ENCODE measurements around the gene SHC4.

SHC4 gene

DNA sequence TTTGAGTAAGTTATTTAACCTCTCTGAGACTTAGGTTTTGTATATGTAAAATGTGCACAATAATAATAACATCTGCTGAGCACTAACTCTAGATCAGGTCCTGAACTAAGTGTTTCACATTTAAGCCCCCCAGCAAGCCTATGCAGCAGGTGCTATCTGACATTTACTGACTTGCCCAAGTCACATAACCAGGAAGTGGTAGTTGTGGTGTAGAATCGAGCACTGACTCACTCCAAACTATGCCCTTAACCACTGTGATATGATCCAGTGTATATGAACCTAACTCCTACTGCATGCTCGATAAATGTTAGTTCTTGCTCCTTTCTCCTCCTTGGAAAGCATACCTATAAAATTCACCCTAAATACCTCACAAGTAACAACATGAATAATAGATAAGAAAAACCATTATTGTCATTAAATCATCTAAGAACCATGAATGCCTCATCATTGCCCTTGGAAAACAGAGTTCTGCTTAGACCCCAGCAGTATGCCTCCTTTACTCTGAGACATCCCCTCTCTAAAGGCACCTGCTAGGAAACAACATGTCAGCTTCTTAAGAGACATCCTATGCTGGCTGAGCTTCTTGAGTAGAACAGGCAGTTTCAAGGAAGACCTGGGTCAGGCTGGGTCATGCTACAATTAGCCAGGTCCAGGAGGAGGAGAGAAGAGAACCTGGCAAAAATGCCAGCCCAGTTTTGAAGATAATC lies 3.0 kb upstream of the SHC4 start:
- peak; percentile 82 for DNase-seq

DNA sequence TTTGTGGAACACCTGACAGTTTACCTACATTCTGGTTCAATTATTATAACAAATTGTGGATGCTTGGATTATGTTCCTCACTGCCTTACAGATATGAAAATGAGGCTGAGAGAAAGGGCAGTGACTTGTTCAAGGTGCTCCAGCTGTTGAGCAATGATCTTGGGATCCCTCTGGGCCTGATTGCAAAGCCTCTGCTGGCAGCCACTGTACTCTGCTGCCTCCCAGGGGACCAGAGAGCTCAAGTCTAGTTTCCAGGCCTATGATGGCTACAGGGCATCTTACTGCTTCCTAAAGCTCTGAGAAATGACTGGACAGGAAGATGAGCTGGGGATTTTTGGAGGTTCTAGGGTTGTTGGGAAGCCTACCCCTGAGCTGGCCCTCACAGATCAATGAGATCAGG lies 2.3 kb upstream of the SHC4 start:
- peak; percentile 68 for DNase-seq

DNA sequence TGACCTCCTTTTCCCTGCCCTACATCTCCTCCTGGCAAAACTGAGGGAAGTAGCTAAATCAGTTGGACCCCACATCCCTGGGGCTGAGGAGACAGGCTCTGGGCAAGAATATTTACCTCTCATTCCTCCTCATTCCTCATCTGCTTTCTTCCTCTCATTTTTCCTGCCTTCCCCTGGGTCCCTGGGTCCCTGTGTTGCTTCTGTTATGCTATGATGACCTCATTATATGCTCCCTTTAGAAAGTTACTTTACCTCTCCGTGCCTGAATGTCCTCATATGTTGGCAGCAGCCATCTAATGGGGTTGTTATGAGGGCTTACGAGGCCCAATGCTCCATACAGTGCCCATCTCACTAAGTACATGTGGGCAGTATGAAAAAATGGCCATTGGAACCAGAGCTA lies 1.2 kb upstream of the SHC4 start:
- DNase-seq, result no peak

DNA sequence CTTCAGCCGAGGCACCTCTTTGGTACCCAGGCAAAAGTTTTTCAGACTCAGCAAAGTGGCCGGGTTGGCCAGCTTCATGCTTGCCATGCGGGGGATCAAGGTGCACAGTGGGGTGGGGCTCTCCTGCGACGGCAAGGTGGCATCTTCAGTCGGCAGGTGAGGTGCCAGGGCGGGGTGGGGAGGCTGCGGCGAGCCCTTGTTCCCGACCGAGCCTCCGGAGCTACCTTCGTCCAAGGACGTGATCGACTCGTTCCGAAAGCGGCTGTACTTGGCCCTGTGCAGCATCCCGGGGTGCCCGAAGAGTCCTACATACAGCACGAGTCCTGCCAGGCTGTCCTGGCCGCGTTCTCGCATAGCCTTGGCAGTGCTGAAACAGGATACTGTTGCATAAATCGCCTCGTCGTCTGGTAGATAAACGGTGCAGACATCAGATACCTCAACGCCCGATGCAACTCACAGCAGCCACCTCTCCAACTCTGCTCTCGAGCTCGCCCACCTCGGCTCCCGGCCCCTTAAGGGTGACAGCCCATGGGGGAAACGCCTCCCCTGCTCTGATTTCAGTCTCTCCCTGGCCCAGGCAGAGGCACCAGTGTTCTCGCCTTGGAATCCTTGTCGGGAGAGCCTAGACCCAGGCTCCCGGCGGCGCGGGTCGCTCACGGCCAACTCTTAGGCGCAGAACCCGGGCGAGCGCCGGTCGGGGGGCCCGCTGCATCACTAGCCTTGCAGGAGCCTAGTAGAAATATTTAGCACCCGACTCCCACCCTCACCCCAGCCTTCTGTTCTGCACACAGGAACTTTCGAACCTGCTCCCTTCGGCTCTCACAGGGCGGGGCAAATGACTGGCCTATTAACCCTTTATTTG lies 826 bp downstream of the SHC4 start:
- DNase-seq, result peak; percentile 57

DNA sequence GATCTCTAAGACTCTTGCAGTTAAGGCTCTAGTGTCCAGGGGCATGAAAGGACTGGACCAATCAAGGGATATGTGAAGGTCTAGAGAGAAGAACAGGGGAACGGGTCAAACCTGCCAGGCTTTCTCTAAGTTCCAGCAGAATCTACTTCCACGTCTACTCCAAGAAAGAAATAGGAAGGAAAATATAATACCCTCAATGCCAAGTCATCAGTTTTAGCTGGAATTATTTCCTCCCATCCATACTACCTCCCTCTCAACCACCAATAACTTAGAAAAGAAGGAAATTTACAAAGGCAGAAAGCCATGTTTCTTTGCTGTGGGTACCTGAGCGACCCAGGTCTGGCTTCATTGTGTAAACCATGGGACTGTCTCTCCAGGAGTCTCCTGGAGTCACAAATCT lies 7.8 kb downstream of the SHC4 start:
- DNase-seq, result no peak

DNA sequence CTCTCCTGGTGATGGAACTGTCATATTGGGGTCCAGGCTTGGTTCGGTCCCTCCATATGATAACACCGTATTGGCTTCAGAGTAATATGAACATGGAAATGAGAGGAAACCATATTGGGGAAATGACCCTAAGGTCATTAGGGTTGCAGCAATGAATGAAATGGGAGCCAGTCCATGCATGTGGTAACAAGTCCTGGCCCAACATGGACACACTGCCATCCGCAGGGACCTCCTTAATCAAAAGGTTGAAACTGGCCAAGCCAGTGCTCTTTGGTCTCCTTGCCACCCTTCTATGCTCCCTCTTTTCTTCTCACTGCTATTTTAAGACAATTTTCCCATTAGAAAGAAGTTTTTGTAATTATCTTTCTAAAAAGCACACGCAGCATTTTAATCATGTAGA lies 8.3 kb downstream of the SHC4 start:
- no peak for DNase-seq

DNA sequence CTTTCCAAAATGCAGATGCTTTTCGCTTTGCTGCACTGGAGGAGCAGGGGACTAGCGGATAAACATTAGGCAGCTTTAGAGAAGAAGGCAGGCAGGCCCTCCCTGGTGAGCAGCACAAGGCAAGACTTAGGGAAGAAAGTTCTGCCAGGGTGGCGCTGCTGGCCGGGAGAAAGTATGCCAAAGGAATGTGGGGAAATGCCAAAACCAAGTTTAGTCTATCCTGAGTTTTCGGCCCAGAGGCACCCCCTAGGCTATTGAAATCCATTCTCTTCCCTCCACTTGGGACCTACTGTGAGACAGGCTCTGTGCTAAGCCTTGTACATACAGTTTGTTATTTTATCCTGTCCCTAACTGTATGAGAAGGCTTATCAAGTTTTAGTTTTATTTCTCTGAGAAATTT lies 9.2 kb downstream of the SHC4 start:
- DNase-seq, result peak; percentile 77

DNA sequence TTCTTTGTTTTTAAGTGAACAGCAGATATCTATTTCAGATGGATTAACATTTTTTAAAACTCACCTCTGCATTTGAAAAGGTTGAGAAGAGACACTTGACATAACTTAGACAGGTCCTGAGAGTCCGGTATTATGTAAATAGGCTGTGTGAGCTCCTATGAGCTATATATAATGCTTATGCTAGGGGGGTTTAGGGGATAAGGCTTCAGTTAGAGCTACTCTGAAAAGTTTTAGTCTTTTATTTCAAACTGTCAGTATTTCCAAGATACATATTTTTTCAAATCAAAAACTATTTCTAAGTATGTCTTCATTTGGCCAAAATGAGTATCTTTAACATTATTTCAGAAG lies 16.9 kb downstream of the SHC4 start:
- DNase-seq, result no peak

DNA sequence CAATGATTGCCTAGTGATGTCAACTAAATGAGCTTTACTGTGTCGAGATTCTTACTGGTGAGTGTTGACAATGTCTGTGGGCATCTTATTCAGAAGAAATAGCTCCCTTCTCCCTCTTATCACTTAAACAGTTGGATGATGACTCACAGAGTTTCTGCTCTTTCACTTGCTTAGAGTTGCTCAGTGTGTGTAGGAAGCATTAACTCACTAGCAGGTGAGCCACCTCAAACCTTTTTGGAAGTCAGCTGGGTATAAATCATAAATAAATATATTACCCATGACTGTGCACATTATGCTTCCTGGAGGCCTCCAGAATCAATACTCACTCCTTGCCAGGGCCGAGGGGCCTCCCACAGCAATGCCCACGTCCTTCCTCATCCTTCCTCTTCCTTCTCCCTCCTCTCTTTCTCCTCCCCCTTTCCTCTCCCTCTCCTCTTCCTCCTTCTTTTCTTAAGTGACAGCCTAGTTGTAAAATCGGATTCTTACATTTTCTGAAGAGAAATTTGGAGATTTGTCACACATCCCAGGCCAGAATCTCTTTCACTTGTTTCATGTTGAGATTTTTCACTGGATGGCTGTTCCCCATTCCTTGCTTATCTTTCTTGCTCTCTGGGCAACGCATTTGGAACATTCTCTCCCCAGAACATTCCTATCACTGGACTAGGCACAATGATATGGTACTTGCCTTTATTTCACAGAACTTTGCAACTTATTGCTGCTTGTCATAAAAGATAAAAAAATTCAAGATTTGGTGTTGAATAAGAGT lies 17.5 kb downstream of the SHC4 start:
- peak; percentile 76 for DNase-seq

DNA sequence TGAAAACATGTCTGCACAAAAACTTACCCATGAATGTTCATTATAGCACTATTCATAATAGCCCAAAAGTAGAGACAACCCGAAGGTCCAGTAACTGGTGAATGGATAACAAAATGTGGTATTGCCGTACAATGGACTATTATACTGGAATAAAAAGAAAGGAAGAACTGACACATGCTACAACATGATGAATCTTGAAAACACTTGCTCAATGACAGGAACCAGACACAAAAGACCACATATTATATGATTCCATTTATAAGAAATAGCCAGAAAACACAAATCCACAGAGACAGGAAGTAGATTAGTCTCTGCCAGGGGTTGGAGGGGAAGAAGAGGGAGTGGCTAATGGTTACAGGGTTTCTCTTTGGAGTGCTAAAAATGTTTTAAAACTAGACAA lies 18.3 kb downstream of the SHC4 start:
- DNase-seq, result no peak

DNA sequence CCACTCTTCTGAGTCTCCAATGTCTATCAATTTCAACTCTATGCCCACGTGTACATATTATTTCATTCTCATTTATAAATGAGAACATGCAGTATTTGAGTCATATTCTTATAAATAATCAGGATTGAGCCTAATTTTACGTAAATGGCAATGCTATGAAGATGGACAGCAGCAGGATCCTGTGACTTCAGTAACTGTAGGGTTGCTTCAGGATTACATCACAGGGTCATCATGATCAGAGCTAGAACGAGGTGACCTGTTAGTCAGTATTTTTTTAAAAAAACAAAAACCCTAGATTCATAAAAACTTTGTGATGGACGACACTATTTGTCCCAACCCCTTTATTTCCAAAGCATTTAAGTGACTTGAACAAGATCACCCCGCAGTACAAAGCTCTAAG lies 21.8 kb downstream of the SHC4 start:
- no peak for DNase-seq

DNA sequence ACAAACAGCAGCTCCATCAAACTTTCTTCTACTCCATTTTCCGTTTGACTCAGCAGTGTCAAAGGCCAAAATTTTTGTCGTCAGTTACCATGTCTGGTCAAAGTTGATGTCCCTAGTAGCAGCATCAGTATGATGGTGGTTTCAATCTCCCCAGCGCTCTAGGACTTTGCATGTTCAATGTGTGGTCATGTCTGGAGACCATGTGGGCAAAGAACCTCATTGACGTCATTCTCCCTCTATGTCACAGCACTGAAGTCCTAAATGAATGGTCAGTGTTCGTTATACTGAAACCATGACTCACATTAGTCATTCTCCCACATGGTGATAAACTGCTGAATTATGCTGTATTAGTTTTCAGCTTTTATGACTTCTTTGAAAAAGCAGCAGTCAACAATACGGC lies 23.2 kb downstream of the SHC4 start:
- DNase-seq, result peak; percentile 94

DNA sequence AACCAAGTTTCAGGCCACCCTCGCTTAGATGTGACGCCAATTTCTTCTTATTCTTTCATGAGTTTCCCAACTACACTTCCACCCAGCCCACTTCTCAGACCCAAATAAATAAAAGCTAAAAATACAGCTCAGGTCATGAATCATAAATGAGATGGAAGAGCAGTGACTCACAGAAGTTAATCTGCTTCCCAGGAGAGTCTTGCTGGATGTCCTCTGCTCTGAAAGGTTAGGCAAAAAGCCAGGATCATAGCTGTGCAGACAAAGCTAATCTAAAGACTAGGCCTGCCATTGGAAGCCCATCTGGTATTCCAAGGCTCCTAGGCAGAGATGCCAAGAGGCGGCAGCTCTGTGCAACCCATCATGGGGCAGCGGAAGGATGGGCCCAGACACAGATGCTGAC lies 24.1 kb downstream of the SHC4 start:
- peak; percentile 99 for DNase-seq

DNA sequence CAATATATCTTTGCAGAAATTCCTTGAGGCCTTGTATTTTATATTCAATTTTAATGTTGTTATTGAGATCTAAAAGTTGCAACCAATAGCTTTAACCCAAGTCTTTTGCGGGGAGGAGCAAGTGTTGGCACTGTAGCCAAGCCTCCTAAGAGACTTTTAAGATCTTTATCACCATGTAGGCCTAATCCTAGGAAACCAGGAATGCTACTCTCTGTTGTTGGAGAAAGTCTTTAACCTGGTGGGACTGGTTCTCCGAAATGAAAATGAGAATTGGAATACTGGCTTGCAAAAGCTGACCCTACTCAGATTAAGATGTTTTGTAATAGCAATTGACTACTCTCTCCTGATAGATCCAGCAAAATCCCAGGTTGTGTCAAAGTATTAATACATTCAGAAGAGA lies 25.8 kb downstream of the SHC4 start:
- DNase-seq, result no peak

DNA sequence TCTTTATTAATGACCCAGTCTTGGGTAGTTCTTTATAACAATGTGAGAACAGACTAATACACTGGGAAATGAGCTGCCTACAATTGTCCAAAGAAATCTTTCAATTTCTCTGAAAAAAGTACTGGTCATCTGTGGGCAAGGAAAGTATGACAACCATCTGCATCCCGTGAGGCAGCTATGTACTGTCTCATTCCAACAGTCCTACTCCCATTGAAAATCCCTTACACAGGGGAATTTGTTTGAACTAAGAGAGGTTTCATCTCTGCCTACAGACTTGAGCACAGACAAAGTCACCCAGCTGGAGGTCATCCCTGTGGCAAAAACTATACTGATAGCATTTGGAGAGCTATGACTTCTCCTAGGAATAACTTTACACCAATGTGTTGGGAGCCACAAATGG lies 27.1 kb downstream of the SHC4 start:
- peak; percentile 97 for DNase-seq

DNA sequence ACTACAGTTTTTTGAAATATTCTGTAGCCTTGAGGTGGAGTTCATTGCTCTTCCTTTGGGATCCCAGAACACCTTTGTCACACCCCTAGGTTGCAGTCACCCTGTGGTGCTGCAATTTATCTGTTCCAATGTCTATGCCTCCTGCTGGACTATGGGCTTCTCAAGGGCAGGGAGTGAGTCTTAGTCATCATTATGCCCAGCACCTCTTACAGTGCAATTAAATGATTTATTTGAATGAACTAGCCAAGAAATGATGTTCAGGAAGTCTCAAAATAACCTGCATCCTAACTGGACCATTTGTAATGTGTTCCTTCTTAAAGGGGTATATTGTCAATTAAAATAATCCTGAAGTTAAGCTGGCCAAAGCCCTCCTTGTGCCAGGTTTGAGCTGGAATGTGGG lies 28.5 kb downstream of the SHC4 start:
- no peak for DNase-seq

DNA sequence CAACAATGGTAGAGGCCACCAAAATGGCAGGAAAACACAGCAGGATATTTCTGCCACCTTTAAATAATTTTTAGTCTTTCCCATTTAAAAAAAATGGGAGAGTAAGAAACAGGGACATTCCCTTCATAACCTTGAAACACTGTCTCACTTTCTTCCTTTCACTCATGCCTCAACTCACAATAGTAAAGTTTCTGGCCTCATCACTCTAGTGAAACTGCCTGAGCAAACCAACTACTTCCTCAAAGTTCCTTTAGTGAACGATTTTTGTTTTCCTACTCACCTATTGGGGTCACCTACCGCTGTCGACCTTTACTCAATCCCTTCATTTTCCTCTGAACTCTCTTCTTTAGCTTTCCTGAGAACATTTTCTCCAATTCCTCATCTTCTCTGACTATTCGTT lies 33.0 kb downstream of the SHC4 start:
- DNase-seq, result no peak

DNA sequence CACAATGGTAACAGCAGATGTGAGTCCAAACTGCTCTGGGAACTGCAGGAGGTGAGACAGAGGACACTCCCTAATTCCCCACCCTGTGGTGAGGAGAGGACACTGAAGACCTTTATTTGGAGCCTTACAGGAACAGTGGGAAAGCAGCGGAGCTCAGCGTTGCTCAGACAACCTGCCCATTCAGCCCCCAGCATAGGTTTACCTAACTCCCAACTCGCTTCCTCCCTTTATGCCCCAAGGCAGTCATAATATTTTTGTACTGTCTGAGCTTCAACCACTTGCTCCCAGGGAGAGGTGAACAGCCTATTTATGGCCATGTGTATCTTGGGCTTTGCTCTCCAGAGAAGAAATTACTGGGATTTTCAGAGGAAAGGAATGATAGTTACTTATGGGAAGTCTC lies 34.1 kb downstream of the SHC4 start:
- peak; percentile 97 for DNase-seq

DNA sequence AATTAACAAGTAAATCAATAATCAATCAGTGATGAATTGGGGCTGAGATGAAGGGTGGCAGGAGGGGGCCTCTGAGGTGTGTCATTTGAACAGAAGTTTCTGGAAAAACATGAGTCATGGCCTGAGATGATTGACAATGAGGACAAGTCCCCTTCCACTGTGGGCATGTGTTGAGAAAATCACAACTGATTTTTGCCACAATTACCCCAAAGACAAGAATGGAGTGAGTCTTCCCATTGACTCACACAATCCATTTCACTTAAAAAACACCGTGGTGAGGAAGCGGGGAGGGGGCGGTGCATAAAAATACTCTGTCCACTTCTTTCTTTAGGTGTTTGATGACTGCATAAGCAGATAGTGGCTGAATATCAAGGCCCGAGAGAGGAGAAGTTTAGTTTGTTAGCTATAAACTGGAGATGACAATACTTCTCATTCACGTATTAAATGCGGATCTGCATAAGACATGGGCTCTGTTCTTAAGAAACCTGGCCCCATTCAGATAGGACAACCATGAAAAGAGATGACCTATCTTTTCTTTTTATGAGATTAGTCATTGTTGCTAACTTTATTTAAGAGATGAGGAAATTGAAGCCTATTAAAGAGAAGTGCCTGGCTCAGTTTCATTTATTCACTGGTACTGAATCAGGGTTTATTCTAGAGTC lies 34.7 kb downstream of the SHC4 start:
- peak; percentile 85 for DNase-seq

DNA sequence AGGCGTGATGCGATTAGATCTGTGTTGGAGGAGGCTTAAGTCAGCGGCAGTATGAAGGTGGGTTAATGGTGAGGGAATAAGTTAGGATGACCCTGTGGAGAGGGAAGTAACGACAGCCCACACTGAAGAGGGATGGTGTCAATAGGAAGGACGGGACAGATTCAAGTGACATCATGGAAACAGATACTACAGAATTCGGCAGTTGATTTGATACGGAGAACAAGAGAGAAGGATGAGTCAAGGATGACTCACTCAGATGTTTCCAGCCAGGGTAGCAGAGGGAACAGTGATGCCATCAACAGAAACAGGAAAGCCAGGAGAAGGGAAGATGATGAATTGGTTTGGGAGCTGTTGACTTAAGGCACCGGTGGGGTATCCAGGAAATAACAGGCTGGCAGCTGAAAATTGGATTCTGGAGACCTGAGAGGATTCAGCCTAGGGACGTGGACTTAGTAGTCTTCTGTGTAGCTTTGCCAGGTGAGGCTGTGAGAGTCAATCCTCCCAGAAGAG lies 38.0 kb downstream of the SHC4 start:
- DNase-seq, result peak; percentile 98

DNA sequence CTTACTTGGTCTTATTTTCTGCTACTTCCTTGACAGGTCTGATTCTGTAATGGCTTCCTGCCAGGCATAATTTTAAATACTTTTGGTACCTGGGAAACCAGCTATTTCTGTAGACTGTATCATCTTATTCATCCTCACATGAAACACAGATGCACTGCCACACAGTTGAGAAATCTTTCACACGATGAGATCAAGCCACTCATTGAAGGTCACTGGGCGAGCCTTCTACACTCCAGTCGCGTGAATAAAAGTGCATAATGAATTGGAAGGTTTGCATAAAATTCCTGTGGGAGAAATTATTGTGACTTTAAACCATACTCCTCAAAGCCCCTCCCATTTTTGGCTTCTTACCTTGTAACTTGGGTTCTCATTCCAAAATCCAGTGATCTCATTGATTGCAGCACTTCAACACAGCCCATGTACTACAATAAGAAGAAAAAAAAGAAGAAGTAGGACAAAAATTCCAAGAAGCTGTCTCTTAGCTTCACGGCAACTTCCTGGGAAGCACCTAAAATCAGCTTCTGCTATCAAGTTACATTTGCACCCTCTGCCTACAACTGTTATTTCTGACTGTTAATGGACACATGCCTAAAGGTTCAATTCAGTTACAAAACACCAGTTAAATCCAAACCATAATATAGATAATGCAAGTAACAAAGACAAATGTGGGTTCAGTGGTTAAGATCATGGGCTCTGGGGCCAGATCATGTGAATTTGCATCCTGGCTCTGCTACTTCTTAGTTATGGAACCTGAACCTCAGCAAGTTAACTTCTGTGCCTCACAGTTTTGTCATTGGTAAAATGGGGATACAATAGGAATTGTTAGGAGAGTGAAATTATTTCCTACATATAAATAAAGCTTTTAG lies 39.0 kb downstream of the SHC4 start:
- DNase-seq, result peak; percentile 20

DNA sequence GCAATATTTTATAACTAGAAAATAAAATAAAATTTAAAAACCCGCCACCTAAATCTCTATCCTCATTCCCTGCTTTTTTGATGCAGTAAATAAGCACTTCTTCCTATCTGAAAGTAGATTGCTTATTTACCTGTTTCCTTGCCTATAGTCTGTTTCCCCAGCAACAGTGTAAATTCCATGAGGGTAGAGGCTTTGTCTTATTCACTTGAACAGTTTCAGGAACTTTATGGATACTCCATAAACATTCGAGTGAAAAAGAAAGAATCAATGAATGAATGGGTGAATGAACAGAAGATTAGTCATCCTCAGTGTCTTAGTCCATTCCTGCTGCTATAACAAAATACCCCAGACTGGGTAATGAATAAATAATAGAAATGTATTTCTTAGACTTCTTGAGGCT lies 41.7 kb downstream of the SHC4 start:
- DNase-seq, result no peak
